GM18498 (cell line): ENCODE data around the gene HS3ST2.

ENCODE experiments used
- ATAC-seq: cut with Tn5 transposase; IDR thresholded peaks from one replicate; pipeline ENCODE4 v1.9.1; 2021; ENCODE audit warnings: mild to moderate bottlenecking, moderate library complexity; ENCODE audit not compliant: unreplicated experiment

Gene HS3ST2

GRCh38 chr16:22813948-22814710, at the start of gene HS3ST2:
TSS of gene HS3ST2 (plus strand) at chr16:22814162. CDS start at chr16:22814611, 449 bp downstream.
- no peak for ATAC-seq

GRCh38 chr16:22764662-22765327, 49.2 kb upstream of the HS3ST2 start:
- ATAC-seq = no peak

- ATAC-seq = no peak
Measured at GRCh38 chr16:22765479-22765878, 48.5 kb upstream of the HS3ST2 start.

- no peak for ATAC-seq
Measured at GRCh38 chr16:22770866-22771265, 43.1 kb upstream of the HS3ST2 start.

GRCh38 chr16:22771551-22771950, 42.4 kb upstream of the HS3ST2 start:
- no peak for ATAC-seq

- no peak for ATAC-seq
Measured at GRCh38 chr16:22775220-22775922, 38.6 kb upstream of the HS3ST2 start.

GRCh38 chr16:22781480-22781879, 32.5 kb upstream of the HS3ST2 start:
- ATAC-seq = no peak

GRCh38 chr16:22782314-22782713, 31.6 kb upstream of the HS3ST2 start:
- ATAC-seq = no peak

- no peak for ATAC-seq
Measured at GRCh38 chr16:22784690-22785214, 29.2 kb upstream of the HS3ST2 start.

GRCh38 chr16:22785552-22785951, 28.4 kb upstream of the HS3ST2 start:
- ATAC-seq = no peak

GRCh38 chr16:22786284-22786683, 27.7 kb upstream of the HS3ST2 start:
- ATAC-seq = no peak

- no peak for ATAC-seq
Measured at GRCh38 chr16:22786691-22787090, 27.3 kb upstream of the HS3ST2 start.

GRCh38 chr16:22787466-22788192, 26.3 kb upstream of the HS3ST2 start:
- no peak for ATAC-seq

- ATAC-seq = no peak
Measured at GRCh38 chr16:22788193-22788530, 25.8 kb upstream of the HS3ST2 start.

GRCh38 chr16:22789281-22789945, 24.5 kb upstream of the HS3ST2 start:
- ATAC-seq = no peak

GRCh38 chr16:22797551-22797950, 16.4 kb upstream of the HS3ST2 start:
- no peak for ATAC-seq

GRCh38 chr16:22799113-22799512, 14.8 kb upstream of the HS3ST2 start:
- no peak for ATAC-seq

- no peak for ATAC-seq
Measured at GRCh38 chr16:22804893-22805292, 9.1 kb upstream of the HS3ST2 start.

- no peak for ATAC-seq
Measured at GRCh38 chr16:22805326-22805725, 8.6 kb upstream of the HS3ST2 start.

GRCh38 chr16:22806811-22807210, 7.2 kb upstream of the HS3ST2 start:
- no peak for ATAC-seq
